GM13977 (cell line): ENCODE data around the gene ORC3.
A peak's percentile ranks its signal among the peaks of the same experiment; 100 is the strongest.
"Not testable (repeated sequence)": the region's sequence is repeated elsewhere in the genome, so short reads cannot be mapped to it uniquely, and the experiment has no call there.

ENCODE experiments used
- DNase-seq: peaks from one replicate; pipeline ENCODE4 v3.0.0; 2012; ENCODE audit warnings: low spot score
- in situ Hi-C: fragments of 300-500 bp; cut with MboI; formaldehyde crosslinking; loops from one replicate; pipeline ENCODE4 v1.12.0; 2022; ENCODE audit warnings: low sequenced_read_pairs, low pct_unique_long_range_greater_than_20kb, mixed read lengths, inconsistent platforms; ENCODE audit not compliant: unreplicated experiment
- TF ChIP-seq, protein P1 (sequence below): IDR thresholded peaks from 2 replicates; pipeline ENCODE4 v1.5.1; 2012; ENCODE audit warnings: mild to moderate bottlenecking, control low read depth; ENCODE audit not compliant: insufficient read depth; ENCODE audit errors: extremely low read depth, missing control alignments

ORC3 gene

DNA sequence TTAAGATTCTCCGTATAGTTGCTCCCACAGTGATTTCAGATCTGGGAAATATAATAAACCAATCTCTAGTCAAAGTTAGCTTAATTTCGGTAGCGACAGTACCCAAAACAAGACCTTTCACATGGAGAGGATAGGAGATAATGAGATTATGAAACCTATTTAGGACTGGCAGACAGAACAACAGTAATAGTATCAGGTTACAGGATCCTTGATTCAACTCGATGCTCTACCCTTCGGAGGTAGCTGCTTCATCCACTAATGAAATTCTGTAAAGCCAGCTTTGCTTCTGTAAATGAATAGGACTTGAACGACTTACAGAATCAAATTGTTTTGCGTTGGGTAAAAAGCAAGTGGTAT, 112.6 kb downstream of the ORC3 start:
- DNase-seq = peak; percentile 49
- TF ChIP-seq, protein P1, sequence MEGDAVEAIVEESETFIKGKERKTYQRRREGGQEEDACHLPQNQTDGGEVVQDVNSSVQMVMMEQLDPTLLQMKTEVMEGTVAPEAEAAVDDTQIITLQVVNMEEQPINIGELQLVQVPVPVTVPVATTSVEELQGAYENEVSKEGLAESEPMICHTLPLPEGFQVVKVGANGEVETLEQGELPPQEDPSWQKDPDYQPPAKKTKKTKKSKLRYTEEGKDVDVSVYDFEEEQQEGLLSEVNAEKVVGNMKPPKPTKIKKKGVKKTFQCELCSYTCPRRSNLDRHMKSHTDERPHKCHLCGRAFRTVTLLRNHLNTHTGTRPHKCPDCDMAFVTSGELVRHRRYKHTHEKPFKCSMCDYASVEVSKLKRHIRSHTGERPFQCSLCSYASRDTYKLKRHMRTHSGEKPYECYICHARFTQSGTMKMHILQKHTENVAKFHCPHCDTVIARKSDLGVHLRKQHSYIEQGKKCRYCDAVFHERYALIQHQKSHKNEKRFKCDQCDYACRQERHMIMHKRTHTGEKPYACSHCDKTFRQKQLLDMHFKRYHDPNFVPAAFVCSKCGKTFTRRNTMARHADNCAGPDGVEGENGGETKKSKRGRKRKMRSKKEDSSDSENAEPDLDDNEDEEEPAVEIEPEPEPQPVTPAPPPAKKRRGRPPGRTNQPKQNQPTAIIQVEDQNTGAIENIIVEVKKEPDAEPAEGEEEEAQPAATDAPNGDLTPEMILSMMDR = no peak
- in situ Hi-C loops = loop anchor here (10.0 kb wide), 1 partner anchor 92 kb away; no protein-coding TSS in a partner anchor

DNA sequence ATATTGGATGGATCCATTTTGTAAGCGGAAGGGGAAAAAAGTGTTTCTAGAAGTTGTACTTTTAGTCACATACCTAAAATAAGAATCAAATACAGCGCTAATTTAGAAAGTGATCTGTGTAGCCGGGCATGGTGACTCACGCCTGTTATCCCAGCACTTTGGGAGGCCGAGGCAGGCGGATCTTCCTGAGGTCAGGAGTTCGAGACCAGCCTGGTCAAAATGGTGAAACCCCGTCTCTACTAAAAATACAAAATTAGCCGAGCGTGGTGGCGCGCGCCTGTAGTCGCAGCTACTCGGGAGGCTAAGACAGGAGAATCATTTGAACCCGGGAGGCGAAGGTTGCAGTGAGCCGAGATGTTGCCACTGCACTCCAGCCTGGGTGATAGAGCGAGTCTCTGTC, 113.1 kb downstream of the ORC3 start:
- DNase-seq = not testable (repeated sequence)
- in situ Hi-C loops = loop anchor here (10.0 kb wide), 1 partner anchor 92 kb away; no protein-coding TSS in a partner anchor

DNA sequence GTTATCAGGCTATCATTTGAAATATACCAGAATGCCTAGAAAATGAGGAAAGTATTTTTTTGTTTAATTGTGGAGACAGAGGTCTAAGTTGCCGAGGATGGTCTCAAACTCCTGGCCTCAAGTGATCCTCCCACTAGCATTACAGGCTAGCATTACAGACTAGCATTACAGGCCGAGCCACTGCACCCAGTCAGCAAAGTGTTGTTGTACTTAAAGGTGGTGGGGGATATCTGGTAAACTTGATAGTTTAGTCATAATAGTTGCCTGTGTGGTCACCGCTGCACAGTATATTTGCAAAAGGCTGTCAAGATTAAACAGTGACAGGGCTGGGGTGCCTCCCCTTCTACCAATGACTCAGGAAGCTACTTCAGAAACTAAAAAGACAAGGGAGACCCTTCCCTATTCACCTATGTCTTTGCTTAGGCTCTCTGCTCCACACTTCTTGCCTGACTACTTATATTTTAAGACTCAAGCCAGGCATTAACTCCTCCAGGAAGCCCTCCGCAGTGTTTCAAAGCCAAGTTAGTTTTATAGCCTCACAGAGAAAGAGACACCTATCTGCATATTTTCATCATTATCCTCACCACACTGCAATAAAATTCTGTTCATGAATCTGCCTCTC, 115.2 kb downstream of the ORC3 start:
- peak; percentile 78 for DNase-seq
- TF ChIP-seq, protein P1 = no peak
- in situ Hi-C loops = loop anchor here (10.0 kb wide), 1 partner anchor 90 kb away; no protein-coding TSS in a partner anchor

DNA sequence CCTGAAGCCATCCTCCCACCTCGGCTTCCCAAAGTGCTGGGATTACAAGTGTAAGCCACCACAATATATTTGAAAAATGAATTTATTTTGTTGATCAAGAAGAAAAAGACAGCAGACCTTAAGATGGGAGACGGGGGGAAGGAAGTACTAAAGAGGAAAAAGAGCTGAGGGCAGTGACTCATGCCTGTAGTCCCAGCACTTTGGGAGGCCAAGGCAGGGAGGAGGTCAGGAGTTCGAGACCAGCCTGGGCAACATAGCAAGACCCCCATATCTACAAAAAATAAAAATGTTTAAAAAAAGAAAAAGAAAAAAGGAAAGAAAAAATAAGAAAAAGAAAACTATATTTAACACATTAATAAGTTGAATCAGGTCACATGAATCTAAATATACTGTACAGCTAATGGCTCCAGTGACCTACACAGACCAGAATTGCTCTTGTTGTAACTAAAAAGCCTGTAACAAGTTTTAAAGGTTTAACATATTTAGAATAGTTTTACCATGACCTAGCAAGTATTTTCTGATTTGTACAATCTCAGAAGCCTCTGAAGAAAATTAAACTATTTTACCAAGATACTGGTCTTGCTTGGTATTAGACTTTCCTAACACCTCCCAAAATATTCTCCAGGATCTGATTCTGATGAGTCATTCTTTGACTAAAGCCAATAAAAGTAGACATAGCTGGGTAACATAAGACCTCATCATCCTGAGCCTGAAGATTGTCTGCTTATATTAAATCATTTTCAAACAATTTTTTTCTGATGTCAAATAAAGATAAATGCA, 116.4 kb downstream of the ORC3 start:
- in situ Hi-C loops = loop anchor here (10.0 kb wide), 1 partner anchor 88 kb away; no protein-coding TSS in a partner anchor
- TF ChIP-seq, protein P1 = no peak
- no peak for DNase-seq

DNA sequence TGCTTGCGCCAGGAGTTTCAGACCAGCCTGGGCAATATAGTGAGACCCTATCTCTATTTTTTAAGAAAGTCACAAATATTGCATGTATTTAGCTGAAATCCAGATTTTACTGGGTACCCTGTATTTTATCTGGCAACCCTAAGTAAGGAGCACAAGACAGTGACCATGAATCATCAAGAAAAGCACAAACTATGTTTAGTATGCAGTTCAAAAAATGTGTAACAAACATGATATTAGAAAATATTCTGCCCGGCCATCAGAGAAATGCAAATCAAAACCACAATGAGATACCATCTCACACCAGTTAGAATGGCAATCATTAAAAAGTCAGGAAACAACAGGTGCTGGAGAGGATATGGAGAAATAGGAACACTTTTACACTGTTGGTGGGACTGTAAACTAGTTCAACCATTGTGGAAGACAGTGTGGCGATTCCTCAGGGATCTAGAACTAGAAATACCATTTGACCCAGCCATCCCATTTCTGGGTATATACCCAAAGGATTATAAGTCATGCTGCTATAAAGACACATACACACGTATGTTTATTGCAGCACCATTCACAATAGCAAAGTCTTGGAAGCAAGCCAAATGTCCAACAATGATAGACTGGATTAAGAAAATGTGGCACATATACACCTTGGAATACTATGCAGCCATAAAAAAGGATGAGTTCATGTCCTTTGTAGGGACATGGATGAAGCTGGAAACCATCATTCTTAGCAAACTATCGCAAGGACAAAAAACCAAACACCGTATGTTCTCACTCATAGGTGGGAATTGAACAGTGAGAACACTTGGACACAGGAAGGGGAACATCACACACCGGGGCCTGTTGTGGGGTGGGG, 118.9 kb downstream of the ORC3 start:
- not testable (repeated sequence) for DNase-seq
- in situ Hi-C loops = loop anchor here (10.0 kb wide), 1 partner anchor 86 kb away; no protein-coding TSS in a partner anchor

DNA sequence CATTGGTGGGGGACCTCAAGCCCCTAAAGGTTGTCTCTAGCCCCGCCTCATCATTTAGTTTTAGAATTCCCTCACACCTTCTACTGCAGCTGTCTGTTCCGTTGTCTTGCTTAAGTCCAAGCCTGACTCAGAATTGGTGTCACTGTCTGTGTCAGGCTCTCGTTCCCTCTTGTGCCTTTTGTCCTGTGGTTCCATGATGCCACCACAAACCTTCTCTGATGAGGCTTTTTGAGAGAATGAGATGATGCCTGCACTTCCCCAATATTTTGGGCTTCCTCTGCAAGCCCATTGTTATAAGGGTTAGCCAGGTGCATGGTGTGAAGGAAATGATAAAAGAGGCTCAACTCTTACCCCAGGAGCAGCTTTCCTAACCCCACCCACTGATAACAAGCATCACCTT, 120.2 kb downstream of the ORC3 start:
- in situ Hi-C loops = no loop called here
- DNase-seq = no peak
- TF ChIP-seq, protein P1 = no peak

DNA sequence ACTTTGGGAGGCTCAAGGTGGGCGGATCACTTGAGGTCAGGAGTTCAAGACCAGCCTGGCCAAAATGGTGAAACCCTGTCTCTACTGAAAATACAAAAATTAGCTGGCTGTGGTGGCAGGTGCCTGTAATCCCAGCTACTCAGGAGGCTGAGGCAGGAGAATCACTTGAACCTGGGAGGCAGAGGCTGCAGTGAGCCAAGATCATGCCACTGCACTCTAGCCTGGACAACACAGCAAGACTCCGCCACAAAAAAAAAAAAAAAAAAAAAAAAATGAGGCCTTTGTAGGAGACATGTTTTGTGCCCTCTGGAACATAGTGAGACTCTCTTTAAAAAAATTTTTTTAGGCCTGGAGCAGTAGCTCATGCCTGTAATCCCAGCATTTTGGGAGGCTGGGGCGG, 122.8 kb downstream of the ORC3 start:
- DNase-seq, in situ Hi-C loops: not testable (repeated sequence)
